GM21367 (cell line): Measurements from ENCODE around the gene LRRC7.
"Not testable (repeated sequence)": the region's sequence is repeated elsewhere in the genome, so short reads cannot be mapped to it uniquely, and the experiment has no call there.

Source experiments
- ATAC-seq: cut with Tn5 transposase; IDR thresholded peaks from one replicate; pipeline ENCODE4 v1.9.1; 2021; ENCODE audit not compliant: unreplicated experiment

Gene LRRC7

GRCh38 chr1:69693921-69694675, 126.4 kb downstream of the LRRC7 start:
- ATAC-seq: no peak

- ATAC-seq: no peak
Measured at GRCh38 chr1:69697340-69697739, 129.6 kb downstream of the LRRC7 start.

- no peak for ATAC-seq
Measured at GRCh38 chr1:69700770-69701169, 133.0 kb downstream of the LRRC7 start.

GRCh38 chr1:69702085-69702484, 134.4 kb downstream of the LRRC7 start:
- no peak for ATAC-seq

GRCh38 chr1:69706473-69706872, 138.8 kb downstream of the LRRC7 start:
- no peak for ATAC-seq

GRCh38 chr1:69707103-69707502, 139.4 kb downstream of the LRRC7 start:
- no peak for ATAC-seq

- ATAC-seq: no peak
Measured at GRCh38 chr1:69710484-69711189, 142.9 kb downstream of the LRRC7 start.

- ATAC-seq: no peak
Measured at GRCh38 chr1:69711190-69711930, 143.6 kb downstream of the LRRC7 start.

GRCh38 chr1:69717834-69718233, 150.1 kb downstream of the LRRC7 start:
- not testable (repeated sequence) for ATAC-seq

- ATAC-seq: no peak
Measured at GRCh38 chr1:69728206-69728605, 160.5 kb downstream of the LRRC7 start.

GRCh38 chr1:69733061-69733460, 165.3 kb downstream of the LRRC7 start:
- no peak for ATAC-seq

GRCh38 chr1:69737527-69738185, 169.9 kb downstream of the LRRC7 start:
- peak; percentile 76 for ATAC-seq

GRCh38 chr1:69738458-69739250, 170.9 kb downstream of the LRRC7 start:
- no peak for ATAC-seq

- ATAC-seq: no peak
Measured at GRCh38 chr1:69739251-69739605, 171.5 kb downstream of the LRRC7 start.

GRCh38 chr1:69743146-69743545, 175.4 kb downstream of the LRRC7 start:
- no peak for ATAC-seq

GRCh38 chr1:69744381-69744780, 176.7 kb downstream of the LRRC7 start:
- ATAC-seq: no peak

- no peak for ATAC-seq
Measured at GRCh38 chr1:69747207-69747606, 179.5 kb downstream of the LRRC7 start.

- no peak for ATAC-seq
Measured at GRCh38 chr1:69750638-69751037, 182.9 kb downstream of the LRRC7 start.

- ATAC-seq: no peak
Measured at GRCh38 chr1:69752831-69753230, 185.1 kb downstream of the LRRC7 start.

- no peak for ATAC-seq
Measured at GRCh38 chr1:69754521-69754920, 186.8 kb downstream of the LRRC7 start.

GRCh38 chr1:69755647-69756046, 187.9 kb downstream of the LRRC7 start:
- ATAC-seq: no peak
